Subcutaneous abdominal adipose tissue (tissue), 5 donors: ENCODE data around the gene SYK.

Experiments
- H3K27ac ChIP-seq: one replicate; pipeline ENCODE4 v1.7.0; 2013; ENCODE audit warnings: low read depth, mild to moderate bottlenecking, inconsistent platforms, low read length, moderate library complexity
- H3K27me3 ChIP-seq, 5 donors: one replicate each; pipeline ENCODE4 v1.7.0; 2013; ENCODE audit warnings: low read length in 5 of 5, inconsistent platforms in 1 of 5; ENCODE audit not compliant: control insufficient read depth in 5 of 5, insufficient read depth in 4 of 5
- H3K36me3 ChIP-seq, 5 donors: one replicate each; pipeline ENCODE4 v1.7.0; 2013; ENCODE audit warnings: low read length in 5 of 5; ENCODE audit not compliant: control insufficient read depth in 5 of 5, insufficient read depth in 5 of 5
- H3K4me1 ChIP-seq, 5 donors: one replicate each; pipeline ENCODE4 v1.7.0; 2013; ENCODE audit warnings: low read length in 5 of 5, mild to moderate bottlenecking in 3 of 5, moderate library complexity in 1 of 5; ENCODE audit not compliant: control insufficient read depth in 5 of 5, insufficient read depth in 5 of 5
- H3K4me3 ChIP-seq, 5 donors: one replicate each; pipeline ENCODE4 v1.7.0; 2013; ENCODE audit warnings: low read length in 5 of 5, low read depth in 1 of 5
- H3K9ac ChIP-seq, 5 donors: one replicate each; pipeline ENCODE4 v1.7.0; 2013; ENCODE audit warnings: low read length in 5 of 5, mild to moderate bottlenecking in 4 of 5, moderate library complexity in 3 of 5
- H3K9me3 ChIP-seq, 5 donors: one replicate each; pipeline ENCODE4 v1.7.0; 2013; ENCODE audit warnings: low read length in 5 of 5; ENCODE audit not compliant: control insufficient read depth in 5 of 5
- donor health status: healthy.
- donor health status: healthy.
- donor health status: healthy.
- donor health status: healthy.
- donor health status: healthy.

SYK gene

GRCh38 chr9:90892918-90893317, 91.3 kb downstream of the SYK start:
- H3K9ac ChIP-seq = no peak overlapping the region
- no peaks in the 10 kb centered on the region for H3K9me3 ChIP-seq
- H3K27ac ChIP-seq = no peak overlapping the region
- H3K4me3 ChIP-seq = no peak overlapping the region
- peaks cover 0 to 50% (median 3%) of the 10 kb centered on the region in 5 donors for H3K36me3 ChIP-seq
- H3K27me3 ChIP-seq = peaks cover 0 to 5% (median 2%) of the 10 kb centered on the region in 5 donors
- peaks cover 0 to 8% (median 0%) of the 10 kb centered on the region in 5 donors for H3K4me1 ChIP-seq

GRCh38 chr9:90893706-90894105, 92.1 kb downstream of the SYK start:
- Histone ChIP-seq H3K9ac (no peak overlapping the region), H3K9me3 (no peaks in the 10 kb centered on the region), H3K27ac (no peak overlapping the region), H3K4me1 (peaks cover 0 to 8% (median 0%) of the 10 kb centered on the region in 5 donors), H3K27me3 (peaks cover 0 to 5% (median 2%) of the 10 kb centered on the region in 5 donors), H3K4me3 (no peak overlapping the region), H3K36me3 (peaks cover 0 to 50% (median 3%) of the 10 kb centered on the region in 5 donors)

- Histone ChIP-seq H3K27ac (no peak overlapping the region), H3K9ac (no peak overlapping the region), H3K36me3 (peaks cover 0 to 43% (median 0%) of the 10 kb centered on the region in 5 donors), H3K4me3 (no peak overlapping the region), H3K27me3 (peaks cover 0 to 2% (median 0%) of the 10 kb centered on the region in 5 donors), H3K4me1 (peaks cover 0 to 8% (median 0%) of the 10 kb centered on the region in 5 donors), H3K9me3 (no peaks in the 10 kb centered on the region)
These were observed 93.5 kb downstream of the SYK start for GRCh38 chr9:90894986-90895687.

- H3K4me1 ChIP-seq = peaks cover 0 to 8% (median 0%) of the 10 kb centered on the region in 5 donors
- H3K9me3 ChIP-seq = no peaks in the 10 kb centered on the region
- H3K27ac ChIP-seq = no peak overlapping the region
- H3K27me3 ChIP-seq = no peaks in the 10 kb centered on the region
- H3K36me3 ChIP-seq = peaks cover 0 to 36% (median 0%) of the 10 kb centered on the region in 5 donors
- H3K4me3 ChIP-seq = no peak overlapping the region
- no peak overlapping the region for H3K9ac ChIP-seq
These were observed 94.2 kb downstream of the SYK start for GRCh38 chr9:90895786-90896185.

GRCh38 chr9:90896231-90896630, 94.6 kb downstream of the SYK start:
- Histone ChIP-seq H3K9ac (no peak overlapping the region), H3K27me3 (no peaks in the 10 kb centered on the region), H3K36me3 (peaks cover 0 to 36% (median 0%) of the 10 kb centered on the region in 5 donors), H3K4me3 (no peak overlapping the region), H3K27ac (no peak overlapping the region), H3K4me1 (peaks cover 0 to 8% (median 0%) of the 10 kb centered on the region in 5 donors), H3K9me3 (no peaks in the 10 kb centered on the region)

- H3K9me3 ChIP-seq = no peaks in the 10 kb centered on the region
- H3K36me3 ChIP-seq = peaks cover 0 to 21% (median 0%) of the 10 kb centered on the region in 5 donors
- peaks cover 0 to 8% (median 0%) of the 10 kb centered on the region in 5 donors for H3K4me1 ChIP-seq
- no peak overlapping the region for H3K9ac ChIP-seq
- no peak overlapping the region for H3K4me3 ChIP-seq
- H3K27me3 ChIP-seq = no peaks in the 10 kb centered on the region
- no peak overlapping the region for H3K27ac ChIP-seq
These were observed 96.6 kb downstream of the SYK start for GRCh38 chr9:90898228-90898627.

GRCh38 chr9:90899287-90899686, 97.7 kb downstream of the SYK start:
- H3K36me3 ChIP-seq = peaks cover 0 to 15% (median 0%) of the 10 kb centered on the region in 5 donors
- peaks cover 0 to 8% (median 0%) of the 10 kb centered on the region in 5 donors for H3K4me1 ChIP-seq
- no peak overlapping the region for H3K4me3 ChIP-seq
- no peak overlapping the region for H3K27ac ChIP-seq
- no peak overlapping the region for H3K9ac ChIP-seq
- H3K27me3 ChIP-seq = no peaks in the 10 kb centered on the region
- no peaks in the 10 kb centered on the region for H3K9me3 ChIP-seq

- Histone ChIP-seq H3K4me3 (no peak overlapping the region), H3K36me3 (peaks cover 0 to 14% (median 0%) of the 10 kb centered on the region in 5 donors), H3K4me1 (peaks cover 0 to 8% (median 0%) of the 10 kb centered on the region in 5 donors), H3K9ac (no peak overlapping the region), H3K27me3 (no peaks in the 10 kb centered on the region), H3K9me3 (no peaks in the 10 kb centered on the region), H3K27ac (no peak overlapping the region)
These were observed 98.5 kb downstream of the SYK start for GRCh38 chr9:90900130-90900529.

GRCh38 chr9:90901933-90902332, 100.3 kb downstream of the SYK start:
- Histone ChIP-seq H3K27me3 (no peaks in the 10 kb centered on the region), H3K36me3 (peaks cover 0 to 10% (median 0%) of the 10 kb centered on the region in 5 donors), H3K9ac (no peak overlapping the region), H3K4me1 (no peaks in the 10 kb centered on the region), H3K9me3 (no peaks in the 10 kb centered on the region), H3K27ac (no peak overlapping the region), H3K4me3 (no peak overlapping the region)

GRCh38 chr9:90903766-90904424, 102.3 kb downstream of the SYK start:
- H3K4me1 ChIP-seq = no peaks in the 10 kb centered on the region
- H3K27ac ChIP-seq = no peak overlapping the region
- H3K27me3 ChIP-seq = peaks cover 0 to 3% (median 0%) of the 10 kb centered on the region in 5 donors
- H3K36me3 ChIP-seq = peaks cover 0 to 5% (median 0%) of the 10 kb centered on the region in 5 donors
- no peak overlapping the region for H3K9ac ChIP-seq
- no peaks in the 10 kb centered on the region for H3K9me3 ChIP-seq
- H3K4me3 ChIP-seq = no peak overlapping the region
